ENCODE measurements around the gene PLPP1. TPM values are rescaled to one million over a fixed set of nuclear protein-coding genes. Genes with fewer than 3 reads are reported as not detected.

PLPP1 gene
- total and polyA plus RNA-seq, 9 donors: 51.5 to 70.8 (median 60.3) TPM

- Histone ChIP-seq H3K4me3 (ENCODE audit: low read length) (no peak overlapping the region), H3K9me3 (replicated peaks; ENCODE audit: control insufficient read depth, low read depth, low read length) (no peaks in the 10 kb centered on the region), H3K27ac (ENCODE audit: low read length) (no peak overlapping the region), H3K27me3 (ENCODE audit: control insufficient read depth, insufficient read depth, low read length) (no peaks in the 10 kb centered on the region), H3K36me3 (ENCODE audit: control insufficient read depth, insufficient read depth, low read length) (peaks cover 36% of the 10 kb centered on the region), H3K4me1 (ENCODE audit: control insufficient read depth, insufficient read depth, low read length) (no peaks in the 10 kb centered on the region)
- no peak for DNase-seq
- WGBS (ENCODE audit: insufficient coverage): 69% methylated on average over 2 of the region's 2 CpGs
Measured at GRCh38 chr5:55406292-55406691, 128.5 kb downstream of the PLPP1 start.

GRCh38 chr5:55402199-55402598, 132.6 kb downstream of the PLPP1 start:
- H3K36me3 ChIP-seq (ENCODE audit: control insufficient read depth, insufficient read depth, low read length): peaks cover 33% of the 10 kb centered on the region

GRCh38 chr5:55393501-55394175, 141.1 kb downstream of the PLPP1 start:
- H3K9me3 ChIP-seq (replicated peaks; ENCODE audit: control insufficient read depth, low read depth, low read length): peaks cover 7% of the 10 kb centered on the region
- no peak overlapping the region for H3K4me3 ChIP-seq (ENCODE audit: low read length)
- H3K36me3 ChIP-seq (ENCODE audit: control insufficient read depth, insufficient read depth, low read length): peaks cover 9% of the 10 kb centered on the region
- no peaks in the 10 kb centered on the region for H3K27me3 ChIP-seq (ENCODE audit: control insufficient read depth, insufficient read depth, low read length)
- no CpG with 5 or more reads among the region's 2 CpGs for WGBS (ENCODE audit: insufficient coverage)
- H3K27ac ChIP-seq (ENCODE audit: low read length): no peak overlapping the region
- H3K4me1 ChIP-seq (ENCODE audit: control insufficient read depth, insufficient read depth, low read length): no peaks in the 10 kb centered on the region
- no peak for DNase-seq

More at GRCh38 chr5:55402199-55402598, 132.6 kb downstream of the PLPP1 start:
- no peaks in the 10 kb centered on the region for H3K4me1 ChIP-seq (ENCODE audit: control insufficient read depth, insufficient read depth, low read length)
- no peaks in the 10 kb centered on the region for H3K27me3 ChIP-seq (ENCODE audit: control insufficient read depth, insufficient read depth, low read length)
- no peak for DNase-seq
- WGBS (ENCODE audit: insufficient coverage): no CpG with 5 or more reads among the region's 2 CpGs
- H3K9me3 ChIP-seq (replicated peaks; ENCODE audit: control insufficient read depth, low read depth, low read length): no peaks in the 10 kb centered on the region
- no peak overlapping the region for H3K4me3 ChIP-seq (ENCODE audit: low read length)
- H3K27ac ChIP-seq (ENCODE audit: low read length): no peak overlapping the region

- no CpG with 5 or more reads among the region's 1 CpG for WGBS (ENCODE audit: insufficient coverage)
- Histone ChIP-seq H3K27me3 (ENCODE audit: control insufficient read depth, insufficient read depth, low read length) (no peaks in the 10 kb centered on the region), H3K36me3 (ENCODE audit: control insufficient read depth, insufficient read depth, low read length) (peaks cover 9% of the 10 kb centered on the region), H3K27ac (ENCODE audit: low read length) (no peak overlapping the region), H3K9me3 (replicated peaks; ENCODE audit: control insufficient read depth, low read depth, low read length) (peaks cover 7% of the 10 kb centered on the region), H3K4me3 (ENCODE audit: low read length) (no peak overlapping the region), H3K4me1 (ENCODE audit: control insufficient read depth, insufficient read depth, low read length) (no peaks in the 10 kb centered on the region)
- DNase-seq: no peak
Measured at GRCh38 chr5:55392669-55393068, 142.1 kb downstream of the PLPP1 start.

GRCh38 chr5:55391707-55392106, 143.1 kb downstream of the PLPP1 start:
- Histone ChIP-seq H3K27me3 (ENCODE audit: control insufficient read depth, insufficient read depth, low read length) (no peaks in the 10 kb centered on the region), H3K36me3 (ENCODE audit: control insufficient read depth, insufficient read depth, low read length) (peaks cover 9% of the 10 kb centered on the region), H3K4me3 (ENCODE audit: low read length) (no peak overlapping the region), H3K4me1 (ENCODE audit: control insufficient read depth, insufficient read depth, low read length) (no peaks in the 10 kb centered on the region), H3K9me3 (replicated peaks; ENCODE audit: control insufficient read depth, low read depth, low read length) (peaks cover 7% of the 10 kb centered on the region), H3K27ac (ENCODE audit: low read length) (no peak overlapping the region)
- no CpG with 5 or more reads among the region's 2 CpGs for WGBS (ENCODE audit: insufficient coverage)
- DNase-seq: no peak

GRCh38 chr5:55387865-55388264, 146.9 kb downstream of the PLPP1 start:
- peaks cover 13% of the 10 kb centered on the region for H3K9me3 ChIP-seq (replicated peaks; ENCODE audit: control insufficient read depth, low read depth, low read length)
- no peak for DNase-seq
- H3K27ac ChIP-seq (ENCODE audit: low read length): no peak overlapping the region
- H3K27me3 ChIP-seq (ENCODE audit: control insufficient read depth, insufficient read depth, low read length): no peaks in the 10 kb centered on the region
- no peaks in the 10 kb centered on the region for H3K4me1 ChIP-seq (ENCODE audit: control insufficient read depth, insufficient read depth, low read length)
- no peak overlapping the region for H3K4me3 ChIP-seq (ENCODE audit: low read length)
- WGBS (ENCODE audit: insufficient coverage): no CpG with 5 or more reads among the region's 2 CpGs
- H3K36me3 ChIP-seq (ENCODE audit: control insufficient read depth, insufficient read depth, low read length): peaks cover 12% of the 10 kb centered on the region

GRCh38 chr5:55386356-55386755, 148.4 kb downstream of the PLPP1 start:
- peak; percentile 60 for DNase-seq
- H3K9me3 ChIP-seq (replicated peaks; ENCODE audit: control insufficient read depth, low read depth, low read length): peaks cover 9% of the 10 kb centered on the region
- no peaks in the 10 kb centered on the region for H3K27me3 ChIP-seq (ENCODE audit: control insufficient read depth, insufficient read depth, low read length)
- no peak overlapping the region for H3K4me3 ChIP-seq (ENCODE audit: low read length)
- H3K36me3 ChIP-seq (ENCODE audit: control insufficient read depth, insufficient read depth, low read length): peaks cover 9% of the 10 kb centered on the region
- no peaks in the 10 kb centered on the region for H3K4me1 ChIP-seq (ENCODE audit: control insufficient read depth, insufficient read depth, low read length)
- H3K27ac ChIP-seq (ENCODE audit: low read length): no peak overlapping the region
- WGBS (ENCODE audit: insufficient coverage): no CpG with 5 or more reads among the region's 1 CpG

GRCh38 chr5:55385846-55386245, 148.9 kb downstream of the PLPP1 start:
- Histone ChIP-seq H3K36me3 (ENCODE audit: control insufficient read depth, insufficient read depth, low read length) (peaks cover 6% of the 10 kb centered on the region), H3K4me1 (ENCODE audit: control insufficient read depth, insufficient read depth, low read length) (no peaks in the 10 kb centered on the region), H3K27ac (ENCODE audit: low read length) (no peak overlapping the region), H3K4me3 (ENCODE audit: low read length) (no peak overlapping the region), H3K9me3 (replicated peaks; ENCODE audit: control insufficient read depth, low read depth, low read length) (peaks cover 9% of the 10 kb centered on the region), H3K27me3 (ENCODE audit: control insufficient read depth, insufficient read depth, low read length) (no peaks in the 10 kb centered on the region)
- no CpG with 5 or more reads among the region's 3 CpGs for WGBS (ENCODE audit: insufficient coverage)
- peak; percentile 76 for DNase-seq

GRCh38 chr5:55385227-55385626, 149.5 kb downstream of the PLPP1 start:
- no peaks in the 10 kb centered on the region for H3K4me1 ChIP-seq (ENCODE audit: control insufficient read depth, insufficient read depth, low read length)
- no peaks in the 10 kb centered on the region for H3K27me3 ChIP-seq (ENCODE audit: control insufficient read depth, insufficient read depth, low read length)
- DNase-seq: no peak
- no peak overlapping the region for H3K27ac ChIP-seq (ENCODE audit: low read length)
- H3K4me3 ChIP-seq (ENCODE audit: low read length): no peak overlapping the region
- peaks cover 9% of the 10 kb centered on the region for H3K9me3 ChIP-seq (replicated peaks; ENCODE audit: control insufficient read depth, low read depth, low read length)
- peaks cover 6% of the 10 kb centered on the region for H3K36me3 ChIP-seq (ENCODE audit: control insufficient read depth, insufficient read depth, low read length)
- no CpG with 5 or more reads among the region's 1 CpG for WGBS (ENCODE audit: insufficient coverage)

- WGBS (ENCODE audit: insufficient coverage): no CpG with 5 or more reads among the region's 2 CpGs
- no peak overlapping the region for H3K27ac ChIP-seq (ENCODE audit: low read length)
- no peaks in the 10 kb centered on the region for H3K4me1 ChIP-seq (ENCODE audit: control insufficient read depth, insufficient read depth, low read length)
- peaks cover 9% of the 10 kb centered on the region for H3K9me3 ChIP-seq (replicated peaks; ENCODE audit: control insufficient read depth, low read depth, low read length)
- H3K4me3 ChIP-seq (ENCODE audit: low read length): no peak overlapping the region
- DNase-seq: no peak
- H3K36me3 ChIP-seq (ENCODE audit: control insufficient read depth, insufficient read depth, low read length): peaks cover 11% of the 10 kb centered on the region
- no peaks in the 10 kb centered on the region for H3K27me3 ChIP-seq (ENCODE audit: control insufficient read depth, insufficient read depth, low read length)
Measured at GRCh38 chr5:55384072-55384471, 150.7 kb downstream of the PLPP1 start.

- Histone ChIP-seq H3K36me3 (ENCODE audit: control insufficient read depth, insufficient read depth, low read length) (peaks cover 11% of the 10 kb centered on the region), H3K4me1 (ENCODE audit: control insufficient read depth, insufficient read depth, low read length) (no peaks in the 10 kb centered on the region), H3K27ac (ENCODE audit: low read length) (no peak overlapping the region), H3K9me3 (replicated peaks; ENCODE audit: control insufficient read depth, low read depth, low read length) (peaks cover 9% of the 10 kb centered on the region), H3K27me3 (ENCODE audit: control insufficient read depth, insufficient read depth, low read length) (no peaks in the 10 kb centered on the region), H3K4me3 (ENCODE audit: low read length) (no peak overlapping the region)
- no peak for DNase-seq
Measured at GRCh38 chr5:55383254-55383653, 151.5 kb downstream of the PLPP1 start.
